ENCODE results near the gene TAF4. TPM values are rescaled to one million over a fixed set of nuclear protein-coding genes. Genes with fewer than 3 reads are reported as not detected.

TAF4 gene
- total RNA-seq, 1 donor from 2014 or later = 11.5 TPM

DNA sequence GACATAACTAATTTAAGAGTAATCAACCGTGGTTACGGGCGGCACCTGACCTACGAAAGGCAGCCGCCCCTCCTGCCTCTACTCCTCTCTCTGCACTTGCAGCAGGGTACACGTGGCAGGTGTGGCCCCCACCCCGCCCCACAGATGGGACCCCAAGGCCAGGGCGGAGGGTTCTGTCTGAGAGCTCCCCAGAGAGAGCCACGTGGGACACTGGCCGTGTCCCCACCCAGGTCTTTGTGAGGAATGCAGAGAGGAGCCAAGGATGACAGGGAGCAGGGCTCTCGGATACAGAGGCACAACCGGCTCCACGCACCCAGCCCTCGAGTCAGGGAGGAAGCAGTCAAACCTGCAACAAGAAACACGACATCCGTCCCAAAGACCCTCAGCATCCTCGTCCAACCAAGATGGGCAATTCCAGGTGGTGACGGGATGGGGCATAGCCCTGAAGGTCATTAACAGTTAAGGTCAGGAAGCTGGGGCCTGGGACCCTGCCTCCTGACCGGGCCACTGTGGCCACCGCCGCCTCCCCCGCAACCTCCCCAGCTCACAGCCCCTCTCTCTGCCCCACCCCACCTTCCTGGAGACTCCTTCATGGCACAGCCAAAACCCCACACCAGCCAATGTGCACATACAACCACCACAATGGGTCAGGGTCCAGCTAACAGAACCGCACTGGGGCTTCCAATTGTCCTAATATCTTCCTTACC, 47.1 kb downstream of the TAF4 start:
- TF ChIP-seq, protein P1, sequence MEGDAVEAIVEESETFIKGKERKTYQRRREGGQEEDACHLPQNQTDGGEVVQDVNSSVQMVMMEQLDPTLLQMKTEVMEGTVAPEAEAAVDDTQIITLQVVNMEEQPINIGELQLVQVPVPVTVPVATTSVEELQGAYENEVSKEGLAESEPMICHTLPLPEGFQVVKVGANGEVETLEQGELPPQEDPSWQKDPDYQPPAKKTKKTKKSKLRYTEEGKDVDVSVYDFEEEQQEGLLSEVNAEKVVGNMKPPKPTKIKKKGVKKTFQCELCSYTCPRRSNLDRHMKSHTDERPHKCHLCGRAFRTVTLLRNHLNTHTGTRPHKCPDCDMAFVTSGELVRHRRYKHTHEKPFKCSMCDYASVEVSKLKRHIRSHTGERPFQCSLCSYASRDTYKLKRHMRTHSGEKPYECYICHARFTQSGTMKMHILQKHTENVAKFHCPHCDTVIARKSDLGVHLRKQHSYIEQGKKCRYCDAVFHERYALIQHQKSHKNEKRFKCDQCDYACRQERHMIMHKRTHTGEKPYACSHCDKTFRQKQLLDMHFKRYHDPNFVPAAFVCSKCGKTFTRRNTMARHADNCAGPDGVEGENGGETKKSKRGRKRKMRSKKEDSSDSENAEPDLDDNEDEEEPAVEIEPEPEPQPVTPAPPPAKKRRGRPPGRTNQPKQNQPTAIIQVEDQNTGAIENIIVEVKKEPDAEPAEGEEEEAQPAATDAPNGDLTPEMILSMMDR (IDR thresholded peaks at IDR 0.05) = no peak
- DNase-seq (ENCODE audit: low spot score) = no peak
- no peaks in the 10 kb centered on the region for H3K9me3 Mint-ChIP-seq (ENCODE audit: low read depth)
- H3K27me3 Mint-ChIP-seq (ENCODE audit: low read depth) = no peaks in the 10 kb centered on the region
- peaks cover 15% of the 10 kb centered on the region for H3K4me1 Mint-ChIP-seq (ENCODE audit: low read depth)
- no peak overlapping the region for H3K27ac Mint-ChIP-seq (ENCODE audit: unreplicated experiment)
- H3K4me3 Mint-ChIP-seq (ENCODE audit: unreplicated experiment) = no peak overlapping the region
- no peaks in the 10 kb centered on the region for H3K36me3 Mint-ChIP-seq (ENCODE audit: low read depth)

DNA sequence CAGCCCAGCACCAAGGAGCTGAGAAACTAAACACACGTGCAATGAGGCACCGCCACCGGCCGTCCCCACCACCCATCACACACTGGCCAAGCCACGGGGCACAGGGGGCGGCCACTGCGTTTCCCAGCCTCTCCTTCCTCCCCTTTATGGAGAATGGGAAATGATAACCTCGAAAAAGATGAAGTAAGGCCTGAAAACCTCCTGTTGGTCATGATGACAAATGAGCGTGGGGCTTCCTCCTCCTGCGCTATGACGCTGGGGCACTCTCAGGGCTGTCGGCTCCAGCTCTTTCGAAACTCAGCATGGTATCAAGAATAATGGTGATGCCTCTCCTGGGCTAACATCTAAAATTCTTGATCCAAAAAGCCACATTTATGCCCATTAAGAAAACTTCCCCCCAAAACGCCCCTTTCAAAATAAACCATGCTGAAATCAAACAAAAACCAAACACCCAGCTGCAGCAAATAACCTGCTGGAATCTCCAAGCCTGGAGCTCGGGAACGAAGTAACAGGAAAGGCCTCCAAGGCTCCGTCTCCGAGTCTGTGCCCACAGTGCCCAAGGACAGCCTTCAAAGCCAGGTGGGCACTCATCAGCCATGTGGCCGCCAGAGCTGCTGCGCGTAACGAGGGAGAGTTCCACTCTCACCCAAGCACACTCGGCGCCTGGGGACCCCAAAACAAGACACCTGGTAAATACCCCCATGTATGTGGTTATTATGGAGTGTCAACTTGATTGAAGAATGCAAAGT, 50.0 kb downstream of the TAF4 start:
- TF ChIP-seq, protein P1 (IDR thresholded peaks at IDR 0.05) = no peak
- H3K9me3 Mint-ChIP-seq (ENCODE audit: low read depth) = no peaks in the 10 kb centered on the region
- no peak overlapping the region for H3K27ac Mint-ChIP-seq (ENCODE audit: unreplicated experiment)
- H3K4me1 Mint-ChIP-seq (ENCODE audit: low read depth) = peaks cover 21% of the 10 kb centered on the region
- peaks cover 3% of the 10 kb centered on the region for H3K36me3 Mint-ChIP-seq (ENCODE audit: low read depth)
- DNase-seq (ENCODE audit: low spot score) = no peak
- no peak overlapping the region for H3K4me3 Mint-ChIP-seq (ENCODE audit: unreplicated experiment)
- H3K27me3 Mint-ChIP-seq (ENCODE audit: low read depth) = no peaks in the 10 kb centered on the region

DNA sequence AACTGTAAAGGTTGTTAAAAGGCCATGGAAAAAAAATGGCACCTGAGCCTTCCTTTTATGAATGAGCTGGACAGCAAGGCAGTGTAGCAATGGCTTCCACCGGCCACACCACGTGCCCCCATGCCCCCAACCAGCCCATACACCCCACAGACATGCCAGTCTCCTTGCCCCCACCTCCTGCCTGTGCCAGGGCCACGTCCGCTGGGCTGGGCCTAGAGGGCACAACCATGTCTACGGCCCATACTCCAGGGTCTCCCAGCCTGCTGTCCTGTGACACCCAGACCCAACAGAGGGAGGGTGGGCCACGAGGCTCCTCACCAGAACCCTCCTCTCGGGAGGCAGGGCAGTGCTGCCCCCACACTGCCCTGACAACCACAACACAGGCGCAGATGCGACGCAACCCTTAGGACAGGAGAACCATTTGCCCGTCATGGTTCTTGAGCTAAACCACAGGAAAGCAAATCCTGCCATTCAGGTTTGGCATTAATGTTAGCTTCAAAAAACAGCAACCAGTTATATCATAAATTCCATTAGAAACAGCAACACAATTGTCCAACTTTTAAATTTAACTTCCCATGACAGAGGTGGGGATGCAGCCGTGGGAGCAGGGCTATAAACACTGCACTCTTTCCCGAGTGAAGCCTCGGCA, 50.7 kb downstream of the TAF4 start:
- Mint-ChIP-seq H3K27me3 (ENCODE audit: low read depth) (no peaks in the 10 kb centered on the region), H3K36me3 (ENCODE audit: low read depth) (peaks cover 3% of the 10 kb centered on the region), H3K4me3 (ENCODE audit: unreplicated experiment) (no peak overlapping the region), H3K4me1 (ENCODE audit: low read depth) (peaks cover 16% of the 10 kb centered on the region), H3K27ac (ENCODE audit: unreplicated experiment) (no peak overlapping the region), H3K9me3 (ENCODE audit: low read depth) (no peaks in the 10 kb centered on the region)
- TF ChIP-seq, protein P1 (IDR thresholded peaks at IDR 0.05) = no peak
- DNase-seq (ENCODE audit: low spot score) = no peak

DNA sequence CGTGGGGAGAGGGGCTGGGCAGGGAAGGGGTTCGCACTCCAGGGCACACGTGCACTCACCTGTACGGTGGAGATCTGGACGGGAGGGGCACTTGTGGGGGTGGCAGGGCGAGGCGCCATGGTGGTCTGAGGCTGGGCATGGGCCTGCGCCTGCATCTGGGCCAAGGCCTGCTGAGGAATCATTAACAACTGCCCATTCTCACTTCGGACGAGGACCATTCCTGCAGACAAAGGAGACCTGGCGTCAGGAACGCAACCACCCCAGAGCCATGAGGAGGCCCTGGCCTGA, 51.2 kb downstream of the TAF4 start:
- Mint-ChIP-seq H3K27ac (ENCODE audit: unreplicated experiment) (no peak overlapping the region), H3K4me1 (ENCODE audit: low read depth) (peaks cover 14% of the 10 kb centered on the region), H3K36me3 (ENCODE audit: low read depth) (peaks cover 3% of the 10 kb centered on the region), H3K27me3 (ENCODE audit: low read depth) (no peaks in the 10 kb centered on the region), H3K4me3 (ENCODE audit: unreplicated experiment) (no peak overlapping the region), H3K9me3 (ENCODE audit: low read depth) (no peaks in the 10 kb centered on the region)
- TF ChIP-seq, protein P1 (IDR thresholded peaks at IDR 0.05) = no peak
- no peak for DNase-seq (ENCODE audit: low spot score)

DNA sequence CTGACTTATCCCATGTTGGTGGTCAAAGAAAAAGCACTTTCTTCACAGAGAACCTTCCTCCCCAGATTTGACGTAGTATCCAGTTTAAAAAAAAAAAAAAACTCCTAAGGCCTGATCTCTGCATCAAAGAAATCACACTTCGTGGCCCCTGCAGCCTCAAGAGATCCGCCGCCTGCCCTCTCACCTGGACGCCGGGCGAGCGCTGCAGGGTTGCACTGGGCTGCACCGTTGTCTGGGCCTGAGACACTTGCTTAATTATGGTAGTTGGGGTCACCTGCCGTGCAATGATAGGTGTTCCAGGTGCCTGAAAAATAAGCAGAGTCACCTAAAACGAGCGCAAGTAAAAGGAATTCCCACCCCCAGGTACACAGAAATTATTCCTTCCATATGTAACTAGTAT, 53.0 kb downstream of the TAF4 start:
- no peaks in the 10 kb centered on the region for H3K27me3 Mint-ChIP-seq (ENCODE audit: low read depth)
- TF ChIP-seq, protein P1 (IDR thresholded peaks at IDR 0.05) = no peak
- H3K36me3 Mint-ChIP-seq (ENCODE audit: low read depth) = peaks cover 8% of the 10 kb centered on the region
- H3K27ac Mint-ChIP-seq (ENCODE audit: unreplicated experiment) = no peak overlapping the region
- H3K4me3 Mint-ChIP-seq (ENCODE audit: unreplicated experiment) = no peak overlapping the region
- peaks cover 7% of the 10 kb centered on the region for H3K4me1 Mint-ChIP-seq (ENCODE audit: low read depth)
- DNase-seq (ENCODE audit: low spot score) = no peak
- no peaks in the 10 kb centered on the region for H3K9me3 Mint-ChIP-seq (ENCODE audit: low read depth)

Measured in chondrocyte (in vitro differentiated cells).